Activated CD4-positive, alpha-beta T cell treated with anti-CD3 and anti-CD28 coated beads, Interleukin-10, Interleukin-2, amounts not matched to agents 100 ng/mL and 50 ng/mL, durations not matched to agents 16 hours and 8 hours (primary cell): ENCODE data around the gene CLK4.

Experiments used
- DNase-seq: peaks from one replicate; pipeline ENCODE4 v3.0.0-alpha.2; 2020

CLK4 gene

GRCh38 chr5:178585421-178585820, 41.4 kb downstream of the CLK4 start:
- peak; percentile 56 for DNase-seq

- DNase-seq: no peak
Measured at GRCh38 chr5:178583279-178583678, 43.6 kb downstream of the CLK4 start.

- no peak for DNase-seq
Measured at GRCh38 chr5:178582291-178582690, 44.6 kb downstream of the CLK4 start.

- no peak for DNase-seq
Measured at GRCh38 chr5:178581621-178582020, 45.2 kb downstream of the CLK4 start.

- DNase-seq: no peak
Measured at GRCh38 chr5:178580271-178580955, 46.4 kb downstream of the CLK4 start.

- no peak for DNase-seq
Measured at GRCh38 chr5:178577944-178578343, 48.9 kb downstream of the CLK4 start.

GRCh38 chr5:178577376-178577839, 49.4 kb downstream of the CLK4 start:
- DNase-seq: no peak

GRCh38 chr5:178576591-178577351, 50.1 kb downstream of the CLK4 start:
- DNase-seq: no peak

GRCh38 chr5:178573216-178573615, 53.6 kb downstream of the CLK4 start:
- DNase-seq: no peak

- DNase-seq: no peak
Measured at GRCh38 chr5:178572617-178573016, 54.2 kb downstream of the CLK4 start.

- DNase-seq: no peak
Measured at GRCh38 chr5:178569485-178569884, 57.4 kb downstream of the CLK4 start.

GRCh38 chr5:178564811-178565550, 61.9 kb downstream of the CLK4 start:
- no peak for DNase-seq

GRCh38 chr5:178564397-178564796, 62.5 kb downstream of the CLK4 start:
- DNase-seq: no peak

GRCh38 chr5:178563621-178564020, 63.2 kb downstream of the CLK4 start:
- no peak for DNase-seq

GRCh38 chr5:178561746-178562264, 65.0 kb downstream of the CLK4 start:
- DNase-seq: no peak

- DNase-seq: no peak
Measured at GRCh38 chr5:178560911-178561310, 65.9 kb downstream of the CLK4 start.

GRCh38 chr5:178557416-178557815, 69.4 kb downstream of the CLK4 start:
- no peak for DNase-seq

GRCh38 chr5:178555771-178556211, 71.1 kb downstream of the CLK4 start:
- no peak for DNase-seq

- DNase-seq: no peak
Measured at GRCh38 chr5:178555005-178555404, 71.8 kb downstream of the CLK4 start.

GRCh38 chr5:178554311-178554710, 72.5 kb downstream of the CLK4 start:
- no peak for DNase-seq

GRCh38 chr5:178553517-178553916, 73.3 kb downstream of the CLK4 start:
- no peak for DNase-seq
